HG02623 (cell line): ENCODE results near the gene CENATAC.
"Not testable (repeated sequence)": the region's sequence is repeated elsewhere in the genome, so short reads cannot be mapped to it uniquely, and the experiment has no call there.

Experiments used
- ATAC-seq: cut with Tn5 transposase; IDR thresholded peaks from one replicate; pipeline ENCODE4 v1.9.1; 2021; ENCODE audit warnings: moderate library complexity; ENCODE audit not compliant: unreplicated experiment

CENATAC gene

DNA sequence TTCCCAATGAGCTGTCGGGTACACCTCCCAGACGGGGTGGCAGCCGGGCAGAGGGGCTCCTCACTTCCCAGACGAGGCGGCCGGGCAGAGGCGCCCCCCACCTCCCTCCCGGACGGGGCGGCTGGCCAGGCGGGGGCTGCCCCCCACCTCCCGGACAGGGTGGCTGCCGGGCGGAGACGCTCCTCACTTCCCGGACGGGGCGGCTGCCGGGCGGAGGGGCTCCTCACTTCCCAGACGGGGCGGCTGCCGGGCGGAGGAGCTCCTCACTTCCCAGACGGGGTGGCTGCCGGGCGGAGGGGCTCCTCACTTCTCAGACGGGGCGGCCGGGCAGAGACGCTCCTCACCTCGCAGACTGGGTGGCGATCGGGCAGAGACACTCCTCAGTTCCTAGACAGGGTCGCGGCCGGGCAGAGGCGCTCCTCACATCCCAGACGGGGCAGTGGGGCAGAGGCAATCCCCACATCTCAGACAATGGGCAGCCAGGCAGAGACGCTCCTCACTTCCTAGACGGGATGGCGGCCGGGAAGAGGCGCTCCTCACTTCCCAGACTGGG is 6.4 kb upstream of the CENATAC start:
- ATAC-seq = not testable (repeated sequence)

DNA sequence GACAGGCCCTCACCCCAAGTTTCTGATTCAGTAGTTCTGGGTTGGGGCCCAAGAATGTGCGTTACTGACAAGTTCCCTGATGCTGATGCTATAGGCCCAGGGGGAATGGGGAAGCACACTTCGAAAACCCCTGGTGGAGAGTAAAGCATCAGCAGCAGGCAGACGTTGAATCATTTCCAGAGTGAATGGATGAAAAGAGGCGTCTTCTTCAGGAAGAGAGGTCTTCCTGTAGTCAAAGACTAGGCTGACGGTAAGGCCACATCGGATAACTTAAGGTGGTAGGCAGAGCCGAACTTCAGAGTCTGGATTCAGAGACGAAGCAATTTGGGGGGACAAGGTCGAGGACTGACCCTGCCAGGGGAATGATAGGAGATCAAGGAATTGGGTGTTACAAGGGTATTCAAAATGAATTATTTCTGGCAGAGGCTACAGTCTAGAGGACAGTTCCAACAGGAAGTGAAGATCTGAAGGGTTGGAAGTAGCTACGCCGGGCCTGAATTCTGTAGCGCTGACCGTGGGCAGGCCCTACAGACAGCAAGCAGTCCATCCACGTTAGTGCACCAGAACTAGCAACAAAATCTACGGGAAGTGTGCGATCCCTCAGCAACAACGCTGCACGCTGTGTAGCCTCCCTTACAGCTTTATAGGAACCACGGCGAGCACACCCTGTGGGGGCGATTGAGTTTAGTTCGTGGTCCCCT is 862 bp upstream of the CENATAC start:
- no peak for ATAC-seq

DNA sequence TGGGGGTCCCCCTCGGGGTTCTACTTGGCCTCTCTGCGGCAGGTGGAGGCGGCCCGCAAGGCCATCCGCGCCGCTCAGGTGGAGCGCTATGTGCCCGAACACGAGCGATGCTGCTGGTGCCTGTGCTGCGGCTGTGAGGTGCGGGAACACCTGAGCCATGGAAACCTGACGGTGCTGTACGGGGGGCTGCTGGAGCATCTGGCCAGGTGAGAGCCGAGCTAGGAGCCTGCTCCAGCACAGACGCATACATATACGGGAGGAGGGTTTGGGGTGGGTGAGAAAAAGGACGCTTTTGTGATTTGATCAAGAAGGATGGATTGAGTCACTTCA is 415 bp downstream of the CENATAC start:
- ATAC-seq = peak; percentile 14

DNA sequence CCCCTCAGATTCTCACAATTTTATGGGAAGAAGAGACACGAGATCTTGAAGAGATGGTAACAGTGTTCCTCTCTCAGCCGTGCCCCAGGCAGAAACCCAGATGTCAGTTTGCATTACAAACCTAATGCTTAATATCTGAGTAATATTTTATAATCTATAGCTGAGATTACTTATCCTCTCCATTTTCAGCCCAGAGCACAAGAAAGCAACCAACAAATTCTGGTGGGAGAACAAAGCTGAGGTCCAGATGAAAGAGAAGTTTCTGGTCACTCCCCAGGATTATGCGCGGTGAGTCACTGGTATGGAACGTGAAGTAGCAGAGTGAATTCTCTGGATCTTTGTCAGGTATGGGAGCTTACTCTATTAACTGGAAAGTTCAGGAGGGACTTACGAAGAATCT is 884 bp downstream of the CENATAC start:
- ATAC-seq = no peak

DNA sequence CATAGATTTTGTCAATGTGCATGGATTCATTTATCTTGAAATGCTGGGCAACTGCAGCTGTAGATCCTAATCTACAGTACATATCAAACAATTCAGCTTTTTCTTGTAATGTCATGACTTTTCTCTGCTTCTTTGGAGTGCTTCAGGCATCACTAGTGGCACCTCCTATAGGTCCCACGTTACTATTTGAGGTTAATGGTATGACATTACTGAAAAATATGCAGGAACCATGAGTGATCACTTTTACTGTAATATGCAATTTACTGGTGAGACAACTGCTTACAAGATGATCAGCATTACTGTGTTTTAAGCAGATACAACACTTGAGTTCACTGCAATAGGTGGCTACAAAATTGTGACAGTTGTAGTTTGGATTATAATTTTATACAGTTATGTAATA is 3.0 kb downstream of the CENATAC start:
- no peak for ATAC-seq

DNA sequence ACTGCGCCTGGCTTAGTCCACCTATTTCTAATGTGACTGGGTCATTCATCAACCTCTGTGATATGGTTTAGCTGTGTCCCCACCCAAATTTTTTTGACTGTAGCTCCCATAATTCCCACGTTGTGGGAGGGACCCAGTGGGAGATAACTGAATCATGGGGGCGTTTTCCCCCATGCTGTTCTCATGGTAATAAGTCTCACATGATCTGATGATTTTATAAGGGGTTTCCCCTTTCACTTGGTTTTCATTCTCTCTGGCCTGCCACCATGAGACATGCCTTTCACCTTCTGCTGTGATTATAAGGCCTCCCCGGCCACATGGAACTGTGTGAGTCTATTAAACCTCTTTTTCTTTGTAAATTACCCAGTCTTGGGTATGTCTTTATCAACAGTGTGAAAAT is 8.7 kb downstream of the CENATAC start:
- no peak for ATAC-seq

DNA sequence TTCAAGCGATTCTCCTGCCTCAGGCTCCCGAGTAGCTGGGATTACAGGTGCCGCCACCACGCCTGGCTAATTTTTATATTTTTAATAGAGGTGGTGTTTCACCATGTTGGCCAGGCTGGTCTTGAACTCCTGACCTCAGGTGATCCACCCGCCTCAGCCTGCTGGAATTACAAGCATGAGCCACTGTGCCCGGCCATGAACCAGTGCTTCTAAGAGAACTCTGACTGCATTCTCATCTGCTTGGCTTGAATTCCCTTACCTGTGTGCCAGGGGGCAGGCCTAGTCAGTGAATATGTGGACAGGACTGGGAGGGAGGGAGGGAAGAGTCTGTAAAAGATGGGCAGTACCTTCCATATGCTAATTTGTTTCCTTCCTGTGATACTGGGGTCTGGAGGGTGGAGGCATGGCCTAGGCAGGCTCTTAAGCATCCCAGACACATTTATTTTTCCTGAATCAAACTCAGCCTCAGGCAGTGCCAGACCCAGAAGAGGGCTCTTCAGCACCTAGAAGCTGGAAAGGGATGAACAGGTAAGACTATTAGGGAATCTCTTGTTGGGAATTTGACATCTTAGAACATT is 13.6 kb downstream of the CENATAC start:
- ATAC-seq = no peak

GRCh38 chr11:119012629-119013170 is 14.8 kb downstream of the CENATAC start:
- ATAC-seq = no peak

GRCh38 chr11:119014209-119014924 is 16.4 kb downstream of the CENATAC start:
- no peak for ATAC-seq

DNA sequence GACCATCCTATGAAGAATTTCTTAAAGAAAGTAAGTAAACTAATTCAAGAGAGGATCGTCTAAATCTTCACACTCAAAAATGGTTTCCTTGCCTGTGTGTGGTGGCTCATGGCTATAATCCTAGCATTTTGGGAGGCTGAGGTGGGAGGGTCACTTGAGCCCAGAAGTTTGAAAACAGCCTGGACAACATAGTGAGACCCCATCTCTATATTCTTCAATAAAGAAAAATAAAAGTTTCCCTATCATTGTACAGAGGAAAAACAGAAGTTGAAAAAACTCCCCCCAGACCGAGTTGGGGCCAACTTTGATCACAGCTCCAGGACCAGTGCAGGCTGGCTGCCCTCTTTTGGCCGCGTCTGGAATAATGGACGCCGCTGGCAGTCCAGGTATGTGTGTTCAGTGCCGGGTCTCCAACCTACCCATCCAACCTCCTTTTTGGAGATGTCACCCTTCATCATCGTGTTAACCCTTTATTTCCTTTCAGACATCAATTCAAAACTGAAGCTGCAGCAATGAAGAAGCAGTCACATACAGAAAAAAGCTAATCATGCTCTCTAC is 17.2 kb downstream of the CENATAC start:
- ATAC-seq = no peak

- no peak for ATAC-seq
Measured at GRCh38 chr11:119016216-119017009, 18.5 kb downstream of the CENATAC start.

- not testable (repeated sequence) for ATAC-seq
Measured at GRCh38 chr11:119017377-119017776, 19.4 kb downstream of the CENATAC start.

- ATAC-seq = peak; percentile 77
Measured at GRCh38 chr11:119018074-119018938, 20.4 kb downstream of the CENATAC start, which contains the start of the genes RPS25 and TRAPPC4. RPS25 (minus strand) TSS chr11:119018343; CDS start chr11:119018284, 59 bp downstream. TRAPPC4 (plus strand) TSS chr11:119018766; CDS start chr11:119018796, 30 bp downstream.

GRCh38 chr11:119019996-119020395 is 22.1 kb downstream of the CENATAC start:
- no peak for ATAC-seq

- no peak for ATAC-seq
Measured at GRCh38 chr11:119021631-119022030, 23.7 kb downstream of the CENATAC start.

- no peak for ATAC-seq
Measured at GRCh38 chr11:119023741-119024140, 25.8 kb downstream of the CENATAC start.

- no peak for ATAC-seq
Measured at GRCh38 chr11:119024430-119025098, 26.6 kb downstream of the CENATAC start.

GRCh38 chr11:119025099-119025473 is 27.1 kb downstream of the CENATAC start:
- no peak for ATAC-seq

- no peak for ATAC-seq
Measured at GRCh38 chr11:119025541-119025940, 27.6 kb downstream of the CENATAC start.
